Measurements from ENCODE around the gene WIPF2. TPM values are rescaled to one million over a fixed set of nuclear protein-coding genes. Genes with fewer than 3 reads are reported as not detected.
A peak's percentile ranks its signal among the peaks of the same experiment; 100 is the strongest.

The WIPF2 gene
- total and polyA plus RNA-seq, 12 donors: 5.2 to 30.2 (median 15.2) TPM

- Histone ChIP-seq H3K4me3 (peak overlapping the region; percentile 87 to 99 (median 92)), H3K36me3 (replicated peaks in 1 of 2) (no peaks in the 10 kb centered on the region), H3K9me3 (replicated peaks in 1 of 3) (no peaks in the 10 kb centered on the region), H3K27ac (peak overlapping the region in 4 of 5 donors; percentile 84 to 90 (median 87)), H3K4me1 (replicated peaks in 1 of 2) (peaks cover 72 to 93% of the 10 kb centered on the region in 2 donors), H3K27me3 (no peaks in the 10 kb centered on the region)
- intact Hi-C loops (cut with DNase I): no loop called here
- DNase-seq: peak in 3 of 7 donors; percentile 23 to 43 (median 29)
- TF ChIP-seq CTCF (IDR thresholded peaks at IDR 0.05) (no peak), POLR2A (IDR thresholded peaks at IDR 0.05) (no peak)
- 3 to 10% (median 7%) methylated on average over 4 to 13 of the region's 13 CpGs for WGBS, 4 donors
These were observed 99.8 kb downstream of the WIPF2 start for GRCh38 chr17:40318830-40319391.

GRCh38 chr17:40319651-40320540 lies 100.8 kb downstream of the WIPF2 start:
- TF ChIP-seq CTCF (IDR thresholded peaks at IDR 0.05) (no peak), POLR2A (IDR thresholded peaks at IDR 0.05) (no peak)
- no peaks in the 10 kb centered on the region for H3K36me3 ChIP-seq (replicated peaks in 1 of 2)
- peak in 5 of 7 donors; percentile 57 to 63 (median 61) for DNase-seq
- H3K27me3 ChIP-seq: no peaks in the 10 kb centered on the region
- H3K27ac ChIP-seq: peak overlapping the region in 2 of 5 donors; percentile 77 to 96
- H3K9me3 ChIP-seq (replicated peaks in 1 of 3): no peaks in the 10 kb centered on the region
- 34 to 48% (median 44%) methylated on average over 9 to 11 of the region's 11 CpGs for WGBS, 4 donors
- intact Hi-C loops (cut with DNase I): no loop called here
- H3K4me3 ChIP-seq: peak overlapping the region in 1 of 4 donors; percentile 87
- peaks cover 72 to 93% of the 10 kb centered on the region in 2 donors for H3K4me1 ChIP-seq (replicated peaks in 1 of 2)

GRCh38 chr17:40320756-40321523 lies 101.8 kb downstream of the WIPF2 start:
- DNase-seq: peak in 3 of 7 donors; percentile 35 to 44 (median 39)
- Histone ChIP-seq H3K9me3 (replicated peaks in 1 of 3) (no peaks in the 10 kb centered on the region), H3K27ac (peak overlapping the region in 3 of 5 donors; percentile 42 to 96 (median 77)), H3K36me3 (replicated peaks in 1 of 2) (no peaks in the 10 kb centered on the region), H3K27me3 (no peaks in the 10 kb centered on the region), H3K4me3 (peak overlapping the region in 1 of 4 donors; percentile 10), H3K4me1 (replicated peaks in 1 of 2) (peaks cover 81 to 94% of the 10 kb centered on the region in 2 donors)
- intact Hi-C loops (cut with DNase I): no loop called here
- WGBS, 4 donors: 44 to 64% (median 54%) methylated on average over 16 to 19 of the region's 19 CpGs
- TF ChIP-seq CTCF (IDR thresholded peaks at IDR 0.05) (no peak), POLR2A (IDR thresholded peaks at IDR 0.05) (no peak)

GRCh38 chr17:40321524-40321929 lies 102.4 kb downstream of the WIPF2 start:
- DNase-seq: peak in 1 of 7 donors; percentile 22
- H3K9me3 ChIP-seq (replicated peaks in 1 of 3): no peaks in the 10 kb centered on the region
- TF ChIP-seq POLR2A (IDR thresholded peaks at IDR 0.05) (no peak), CTCF (IDR thresholded peaks at IDR 0.05) (no peak)
- 39 to 73% (median 45%) methylated on average over 2 to 4 of the region's 4 CpGs for WGBS, 4 donors
- no peaks in the 10 kb centered on the region for H3K36me3 ChIP-seq (replicated peaks in 1 of 2)
- H3K27me3 ChIP-seq: no peaks in the 10 kb centered on the region
- intact Hi-C loops (cut with DNase I): no loop called here
- peak overlapping the region in 4 of 5 donors; percentile 42 to 96 (median 74) for H3K27ac ChIP-seq
- peaks cover 83 to 94% of the 10 kb centered on the region in 2 donors for H3K4me1 ChIP-seq (replicated peaks in 1 of 2)
- peak overlapping the region in 1 of 4 donors; percentile 59 for H3K4me3 ChIP-seq

Measured in adrenal gland (tissue), 12 donors.